Fibroblast of the aortic adventitia (primary cell): ENCODE measurements around the gene FSD1. TPM values are rescaled to one million over a fixed set of nuclear protein-coding genes. Genes with fewer than 3 reads are reported as not detected.

Source experiments
- DNase-seq: peaks from one replicate; pipeline ENCODE4 v3.0.0-alpha.2; 2010; ENCODE audit warnings: low read depth
- H3K4me3 ChIP-seq: 2 replicates; pipeline ENCODE4 v1.5.1; 2011; ENCODE audit warnings: low read depth, mild to moderate bottlenecking, control low read depth, low read length, moderate library complexity
- total RNA-seq: library from RNA; depleted of rRNA; stranded (reverse); fragments of >200 nt; gene quantifications from 2 replicates; pipeline ENCODE4 v1.2.3, GENCODE V29; 2012; ENCODE audit warnings: low replicate concordance
- TF ChIP-seq, protein P1 (sequence below): IDR thresholded peaks from 2 replicates; pipeline ENCODE4 v1.5.1; 2011; ENCODE audit warnings: mild to moderate bottlenecking, low read length, control low read depth, inconsistent platforms; ENCODE audit not compliant: insufficient read depth

FSD1 gene
- total RNA-seq, 1 donor: 7.5 TPM

- no peak overlapping the region for H3K4me3 ChIP-seq
- no peak for DNase-seq
- TF ChIP-seq, protein P1, sequence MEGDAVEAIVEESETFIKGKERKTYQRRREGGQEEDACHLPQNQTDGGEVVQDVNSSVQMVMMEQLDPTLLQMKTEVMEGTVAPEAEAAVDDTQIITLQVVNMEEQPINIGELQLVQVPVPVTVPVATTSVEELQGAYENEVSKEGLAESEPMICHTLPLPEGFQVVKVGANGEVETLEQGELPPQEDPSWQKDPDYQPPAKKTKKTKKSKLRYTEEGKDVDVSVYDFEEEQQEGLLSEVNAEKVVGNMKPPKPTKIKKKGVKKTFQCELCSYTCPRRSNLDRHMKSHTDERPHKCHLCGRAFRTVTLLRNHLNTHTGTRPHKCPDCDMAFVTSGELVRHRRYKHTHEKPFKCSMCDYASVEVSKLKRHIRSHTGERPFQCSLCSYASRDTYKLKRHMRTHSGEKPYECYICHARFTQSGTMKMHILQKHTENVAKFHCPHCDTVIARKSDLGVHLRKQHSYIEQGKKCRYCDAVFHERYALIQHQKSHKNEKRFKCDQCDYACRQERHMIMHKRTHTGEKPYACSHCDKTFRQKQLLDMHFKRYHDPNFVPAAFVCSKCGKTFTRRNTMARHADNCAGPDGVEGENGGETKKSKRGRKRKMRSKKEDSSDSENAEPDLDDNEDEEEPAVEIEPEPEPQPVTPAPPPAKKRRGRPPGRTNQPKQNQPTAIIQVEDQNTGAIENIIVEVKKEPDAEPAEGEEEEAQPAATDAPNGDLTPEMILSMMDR: no peak
Measured at GRCh38 chr19:4365341-4365740, 60.9 kb downstream of the FSD1 start.

GRCh38 chr19:4365791-4366665, 61.6 kb downstream of the FSD1 start:
- TF ChIP-seq, protein P1: no peak
- H3K4me3 ChIP-seq: no peak overlapping the region
- no peak for DNase-seq

- H3K4me3 ChIP-seq: no peak overlapping the region
- TF ChIP-seq, protein P1: no peak
- no peak for DNase-seq
Measured at GRCh38 chr19:4366666-4367335, 62.4 kb downstream of the FSD1 start.

DNA sequence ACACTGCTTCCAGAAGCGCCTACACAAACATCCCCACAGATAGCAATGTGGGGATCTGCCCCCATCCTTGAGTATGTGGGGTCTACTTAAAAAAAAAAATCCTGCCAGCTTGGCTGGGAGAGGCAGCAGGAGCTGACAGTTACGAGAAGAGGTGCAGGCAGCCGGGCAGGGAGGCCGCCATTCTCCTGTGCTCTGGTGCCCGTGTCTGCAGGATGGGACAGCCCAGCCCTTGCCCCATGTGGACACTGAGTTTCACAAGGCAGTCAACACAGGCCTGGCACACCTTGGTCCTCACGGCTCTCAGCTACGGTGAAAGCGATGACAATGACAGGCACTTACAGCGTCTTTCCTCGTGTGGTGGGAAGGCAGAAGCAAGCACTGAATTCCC, 62.9 kb downstream of the FSD1 start:
- TF ChIP-seq, protein P1: no peak
- no peak for DNase-seq
- no peak overlapping the region for H3K4me3 ChIP-seq

GRCh38 chr19:4367781-4368127, 63.4 kb downstream of the FSD1 start:
- TF ChIP-seq, protein P1: no peak
- no peak overlapping the region for H3K4me3 ChIP-seq
- no peak for DNase-seq

GRCh38 chr19:4368128-4368820, 63.9 kb downstream of the FSD1 start:
- TF ChIP-seq, protein P1: no peak
- DNase-seq: no peak
- no peak overlapping the region for H3K4me3 ChIP-seq
